OCI-LY7 (cell line): ENCODE results near the gene CHMP4B.

ENCODE experiments used
- CTCF ChIP-seq: fragments of 200-600 bp; sonication (generic); conservative IDR thresholded peaks from 2 replicates; pipeline ENCODE4 v1.5.1; 2014; ENCODE audit warnings: mild to moderate bottlenecking, antibody characterized with exemption, low read length, moderate library complexity, mixed read lengths
- EZH2phosphoT487 ChIP-seq: fragments of 200-600 bp; sonication (generic); IDR thresholded peaks from 2 replicates; pipeline ENCODE4 v1.6.1; 2018; ENCODE audit warnings: low read depth, borderline replicate concordance, mild to moderate bottlenecking, mixed run types, antibody characterized with exemption, low read length, moderate library complexity, mixed read lengths

- TF ChIP-seq CTCF (peak; percentile 63), EZH2phosphoT487 (no peak)
These were observed 27.1 kb downstream of the CHMP4B start for GRCh38 chr20:33838035-33838864.
